Measurements from ENCODE around the gene DYNC1I1.

The DYNC1I1 gene

GRCh38 chr7:95847061-95847460 is 74.7 kb downstream of the DYNC1I1 start:
- in situ Hi-C loops (cut with MboI; ENCODE audit: low sequenced_read_pairs), result no loop called here

- in situ Hi-C loops (cut with MboI; ENCODE audit: low sequenced_read_pairs), result no loop called here
Measured at GRCh38 chr7:95859429-95859828, 87.1 kb downstream of the DYNC1I1 start.

GRCh38 chr7:95861041-95861440 is 88.7 kb downstream of the DYNC1I1 start:
- in situ Hi-C loops (cut with MboI; ENCODE audit: low sequenced_read_pairs), result no loop called here

GRCh38 chr7:95863623-95864022 is 91.3 kb downstream of the DYNC1I1 start:
- in situ Hi-C loops (cut with MboI; ENCODE audit: low sequenced_read_pairs), result no loop called here

GRCh38 chr7:95865716-95866371 is 93.5 kb downstream of the DYNC1I1 start:
- in situ Hi-C loops (cut with MboI; ENCODE audit: low sequenced_read_pairs), result no loop called here

- in situ Hi-C loops (cut with MboI; ENCODE audit: low sequenced_read_pairs), result no loop called here
Measured at GRCh38 chr7:95867309-95867708, 95.0 kb downstream of the DYNC1I1 start.

- in situ Hi-C loops (cut with MboI; ENCODE audit: low sequenced_read_pairs), result no loop called here
Measured at GRCh38 chr7:95871075-95871848, 98.9 kb downstream of the DYNC1I1 start.

GRCh38 chr7:95871896-95872295 is 99.5 kb downstream of the DYNC1I1 start:
- in situ Hi-C loops (cut with MboI; ENCODE audit: low sequenced_read_pairs), result no loop called here

- in situ Hi-C loops (cut with MboI; ENCODE audit: low sequenced_read_pairs), result no loop called here
Measured at GRCh38 chr7:95874129-95874528, 101.8 kb downstream of the DYNC1I1 start.

GRCh38 chr7:95874541-95875265 is 102.3 kb downstream of the DYNC1I1 start:
- in situ Hi-C loops (cut with MboI; ENCODE audit: low sequenced_read_pairs), result no loop called here

- in situ Hi-C loops (cut with MboI; ENCODE audit: low sequenced_read_pairs), result no loop called here
Measured at GRCh38 chr7:95875519-95875918, 103.2 kb downstream of the DYNC1I1 start.

GRCh38 chr7:95878677-95879076 is 106.3 kb downstream of the DYNC1I1 start:
- in situ Hi-C loops (cut with MboI; ENCODE audit: low sequenced_read_pairs), result no loop called here

GRCh38 chr7:95881597-95881996 is 109.2 kb downstream of the DYNC1I1 start:
- in situ Hi-C loops (cut with MboI; ENCODE audit: low sequenced_read_pairs), result no loop called here

- in situ Hi-C loops (cut with MboI; ENCODE audit: low sequenced_read_pairs), result no loop called here
Measured at GRCh38 chr7:95883217-95883616, 110.9 kb downstream of the DYNC1I1 start.

- in situ Hi-C loops (cut with MboI; ENCODE audit: low sequenced_read_pairs), result no loop called here
Measured at GRCh38 chr7:95886501-95887090, 114.2 kb downstream of the DYNC1I1 start.

- in situ Hi-C loops (cut with MboI; ENCODE audit: low sequenced_read_pairs), result no loop called here
Measured at GRCh38 chr7:95893484-95893883, 121.1 kb downstream of the DYNC1I1 start.

GRCh38 chr7:95897557-95898251 is 125.3 kb downstream of the DYNC1I1 start:
- in situ Hi-C loops (cut with MboI; ENCODE audit: low sequenced_read_pairs), result no loop called here

- in situ Hi-C loops (cut with MboI; ENCODE audit: low sequenced_read_pairs), result loop anchor here (25.0 kb wide), 1 partner anchor 1137 kb away; no protein-coding TSS in a partner anchor
Measured at GRCh38 chr7:95899919-95900513, 127.7 kb downstream of the DYNC1I1 start.

- in situ Hi-C loops (cut with MboI; ENCODE audit: low sequenced_read_pairs), result loop anchor here (25.0 kb wide), 1 partner anchor 1136 kb away; no protein-coding TSS in a partner anchor
Measured at GRCh38 chr7:95901006-95901405, 128.7 kb downstream of the DYNC1I1 start.

GRCh38 chr7:95904099-95904498 is 131.7 kb downstream of the DYNC1I1 start:
- in situ Hi-C loops (cut with MboI; ENCODE audit: low sequenced_read_pairs), result loop anchor here (25.0 kb wide), 1 partner anchor 1133 kb away; no protein-coding TSS in a partner anchor

Data from HL-60/S4 (cell line).